HepG2 (cell line): ENCODE data around the gene LHPP. TPM values are rescaled to one million over a fixed set of nuclear protein-coding genes. Genes with fewer than 3 reads are reported as not detected.

Source experiments
- ATAC-seq: fragments of 200-7000 bp; cut with Tn5 transposase; 3 replicates; pipeline ENCODE4 v1.9.1; 2020; ENCODE audit warnings: mild to moderate bottlenecking, moderate library complexity
- BruUV-seq: library from RNA; stranded (reverse); fragments of 400-500 nt; replicated peaks from 2 replicates; lab custom pipeline; 2021; lab: Mats Ljungman, UMichigan
- CTCF ChIA-PET: fragments of 300-600 bp; formaldehyde crosslinking; extraction: SDS; loops from one replicate; lab custom pipeline; 2021; ENCODE audit warnings: low total read pairs, inconsistent platforms, low intra/inter-chr PET ratio; lab: Yijun Ruan, JAX
- POLR2A ChIA-PET: fragments of 350-600 bp; sonication (Branson Sonifier 250); formaldehyde crosslinking; loops from one replicate; lab custom pipeline; 2020; ENCODE audit warnings: antibody characterized with exemption, inconsistent platforms; lab: Yijun Ruan, JAX
- DNase-seq: peaks from one replicate; pipeline ENCODE4 v3.0.0-alpha.2; 2015; ENCODE audit warnings: low spot score
- FAIRE-seq: peaks from 3 replicates; lab custom pipeline; 2011; peaks lifted over from hg19 to GRCh38; lab: Jason Lieb, UNC
- H2AFZ ChIP-seq: one replicate; pipeline ENCODE4 v1.6.1; 2011; ENCODE audit warnings: low read length, inconsistent platforms
- H3K27ac ChIP-seq: fragments of 300-600 bp; 3 replicates; pipeline ENCODE4 v1.8.0; 2011; ENCODE audit warnings: mixed run types, mild to moderate bottlenecking, mixed read lengths, low read length, inconsistent platforms; ENCODE audit not compliant: insufficient read depth; ENCODE audit errors: extremely low read length
- H3K27me3 ChIP-seq, 2 experiments: fragments of 200-600 bp in 1 of 2; 2 replicates in 1 of 2; 3 replicates in 1 of 2; pipeline versions ENCODE4 v1.6.0 to v1.8.0; 2011; ENCODE audit warnings: low read length in 2 of 2, mild to moderate bottlenecking in 2 of 2, moderate library complexity in 2 of 2, inconsistent platforms in 1 of 2; ENCODE audit not compliant: insufficient read depth in 2 of 2, control insufficient read depth in 1 of 2
- H3K36me3 ChIP-seq, 2 experiments: fragments of 200-600 bp in 1 of 2; replicated peaks in 1 of 2; 2 replicates in 1 of 2; 3 replicates in 1 of 2; pipeline versions ENCODE4 v1.5.1 to v1.8.0; 2011; ENCODE audit warnings: low read length in 2 of 2, inconsistent platforms in 1 of 2; ENCODE audit not compliant: insufficient read depth in 2 of 2, control insufficient read depth in 1 of 2
- H3K4me1 ChIP-seq: 2 replicates; pipeline ENCODE4 v1.5.1; 2012; ENCODE audit warnings: low read length, inconsistent platforms; ENCODE audit not compliant: insufficient read depth
- H3K4me2 ChIP-seq: 2 replicates; pipeline ENCODE4 v1.6.0; 2011; ENCODE audit warnings: low read depth, low read length, inconsistent platforms
- H3K4me3 ChIP-seq, 3 experiments: fragments of 200-600 bp in 1 of 3; sonication (generic), shearing (Covaris generic) in 1 of 3; replicated peaks in 1 of 3; 2 replicates each; pipeline ENCODE4 v1.5.1; 2011 to 2016; ENCODE audit warnings: low read length in 3 of 3, inconsistent platforms in 2 of 3, low read depth in 2 of 3, mild to moderate bottlenecking in 2 of 3, control low read depth in 1 of 3, mixed read lengths in 1 of 3; ENCODE audit not compliant: insufficient read depth in 1 of 3
- H3K79me2 ChIP-seq: one replicate; pipeline ENCODE4 v1.6.1; 2011; ENCODE audit warnings: low read length, inconsistent platforms; ENCODE audit not compliant: insufficient read depth
- H3K9ac ChIP-seq: 2 replicates; pipeline ENCODE4 v1.6.0; 2011; ENCODE audit warnings: mild to moderate bottlenecking, low read depth, low read length, inconsistent platforms; ENCODE audit not compliant: insufficient read depth
- H3K9me3 ChIP-seq: 2 replicates; pipeline ENCODE4 v1.5.1; 2012; ENCODE audit warnings: mild to moderate bottlenecking, low read length
- H4K20me1 ChIP-seq: 2 replicates; pipeline ENCODE4 v1.6.0; 2011; ENCODE audit warnings: inconsistent platforms, mild to moderate bottlenecking, low read length, moderate library complexity; ENCODE audit not compliant: insufficient read depth
- ARID2 ChIP-seq: sonication (generic); formaldehyde crosslinking; IDR thresholded peaks from 2 replicates; pipeline ENCODE4 v1.8.1; 2022; ENCODE audit warnings: mild to moderate bottlenecking, missing genetic modification reagents, borderline replicate concordance
- BRF2 ChIP-seq: sonication (generic); formaldehyde crosslinking; IDR thresholded peaks from 2 replicates; pipeline ENCODE4 v1.8.1; 2022; ENCODE audit warnings: mild to moderate bottlenecking, missing genetic modification reagents
- SNAPC4 ChIP-seq: sonication (generic); formaldehyde crosslinking; IDR thresholded peaks from 2 replicates; pipeline ENCODE4 v1.4.0; 2020; ENCODE audit warnings: mild to moderate bottlenecking, missing genetic modification reagents
- ZBTB21 ChIP-seq: sonication (generic); formaldehyde crosslinking; IDR thresholded peaks from 2 replicates; pipeline ENCODE4 v1.4.0; 2020; ENCODE audit warnings: missing genetic modification reagents
- ZMYM3 ChIP-seq: sonication (generic); formaldehyde crosslinking; IDR thresholded peaks from 2 replicates; pipeline ENCODE4 v1.5.1; 2020; ENCODE audit warnings: mild to moderate bottlenecking, missing genetic modification reagents
- ZNF24 ChIP-seq: fragments of 450-650 bp; IDR thresholded peaks from 2 replicates; pipeline ENCODE4 v1.6.1; 2017; ENCODE audit warnings: antibody characterized with exemption, mild to moderate bottlenecking
- ZNF263 ChIP-seq: sonication (generic); formaldehyde crosslinking; IDR thresholded peaks from 2 replicates; pipeline ENCODE4 v1.4.0; 2020; ENCODE audit warnings: missing genetic modification reagents
- WGBS: methylation state at CpG from one replicate; pipeline ENCODE4 v1.1.6; 2017; ENCODE audit warnings: low lambda C conversion rate; 5-methylcytosine and 5-hydroxymethylcytosine counted together
- in situ Hi-C: cut with HindIII; loops from 2 replicates; pipeline ENCODE4 v1.10.0; 2017; ENCODE audit warnings: low pct_unique_long_range_greater_than_20kb; ENCODE audit not compliant: extremely low pct_ligation_motif_present
- intact Hi-C: fragments of 100-400 bp; cut with micrococcal nuclease; formaldehyde crosslinking; loops from one replicate; pipeline ENCODE4 v1.10.0; 2022; ENCODE audit not compliant: unreplicated experiment
- polyA plus RNA-seq, 8 experiments: library from polyadenylated mRNA; depleted of rRNA in 3 of 8; stranded (reverse) in 7 of 8; unstranded in 1 of 8; fragments of >200 nt; fragmentation: Illumina TruSeq in 4 of 8; extraction: Trizol in 4 of 8; gene quantifications; 2 replicates each; pipeline versions ENCODE4 v1.2.1 to v1.2.3, GENCODE V29; 2011 to 2016; ENCODE audit warnings: low read depth in 4 of 8, missing spikeins in 1 of 8, mixed read lengths in 1 of 8; ENCODE audit not compliant: insufficient read depth in 1 of 8
- total RNA-seq, 5 experiments: library from RNA; depleted of rRNA; stranded (reverse); fragments of >200 nt; fragmentation: Illumina TruSeq; extraction: Trizol; gene quantifications; 2 replicates each; pipeline ENCODE4 v1.2.3, GENCODE V29; 2016; ENCODE audit warnings: low read depth in 1 of 5
- TF ChIP-seq, protein P1 (sequence below): sonication (generic); formaldehyde crosslinking; IDR thresholded peaks from 2 replicates; pipeline ENCODE4 v1.4.0; 2020; ENCODE audit warnings: missing genetic modification reagents, borderline replicate concordance

LHPP gene
- total and polyA plus RNA-seq, 2 of the 13 experiments (the other 11 are each of a cell fraction or from before 2014, with no cell fraction given) = 5.2 to 13.1 TPM

- no peak overlapping the region for H3K4me3 ChIP-seq
- no TSS peak for BruUV-seq
- FAIRE-seq (no peak), DNase-seq (no peak), ATAC-seq (no peak)
- no peak overlapping the region for H3K4me2 ChIP-seq
- ChIA-PET POLR2A (no interaction called here), CTCF (no interaction called here)
- no peaks in the 10 kb centered on the region for H3K27me3 ChIP-seq
- H3K4me1 ChIP-seq = no peaks in the 10 kb centered on the region
- no peak overlapping the region for H3K27ac ChIP-seq
- TF ChIP-seq ZMYM3 (CRISPR knock-in tag) (no peak), ZNF24 (no peak), ZBTB21 (CRISPR knock-in tag) (no peak)
- H2AFZ ChIP-seq = no peak overlapping the region
- WGBS = 100% methylated on average over 4 of the region's 9 CpGs
- in situ Hi-C loops = no loop called here
- no peaks in the 10 kb centered on the region for H3K9me3 ChIP-seq
- H3K79me2 ChIP-seq = no peaks in the 10 kb centered on the region
- no peak overlapping the region for H3K9ac ChIP-seq
- no peaks in the 10 kb centered on the region; a peak in 1 of 5 replicates for H3K36me3 ChIP-seq
- intact Hi-C loops = no loop called here
- no peaks in the 10 kb centered on the region for H4K20me1 ChIP-seq
Observed at GRCh38 chr10:124628676-124629021, 167.0 kb downstream of the LHPP start.

- 97% methylated on average over 6 of the region's 6 CpGs for WGBS
- DNase-seq (no peak), FAIRE-seq (no peak), ATAC-seq (no peak)
- no peak overlapping the region for H3K4me3 ChIP-seq
- ChIA-PET CTCF (no interaction called here), POLR2A (no interaction called here)
- no peak overlapping the region for H3K9ac ChIP-seq
- H2AFZ ChIP-seq = no peak overlapping the region
- H4K20me1 ChIP-seq = no peaks in the 10 kb centered on the region
- no peak overlapping the region for H3K27ac ChIP-seq
- in situ Hi-C loops (no loop called here), intact Hi-C loops (no loop called here)
- no peaks in the 10 kb centered on the region for H3K79me2 ChIP-seq
- no peaks in the 10 kb centered on the region for H3K4me1 ChIP-seq
- H3K27me3 ChIP-seq = no peaks in the 10 kb centered on the region
- no peaks in the 10 kb centered on the region for H3K9me3 ChIP-seq
- BruUV-seq = no TSS peak
- H3K36me3 ChIP-seq = peaks cover 0 to 3% of the 10 kb centered on the region in 2 experiments; a peak in 2 of 5 replicates
- H3K4me2 ChIP-seq = no peak overlapping the region
- no peak for TF ChIP-seq SNAPC4 (CRISPR knock-in tag)
- TF ChIP-seq ZNF263 (CRISPR knock-in tag) = no peak
- TF ChIP-seq ARID2 = no peak
- TF ChIP-seq, protein P1, sequence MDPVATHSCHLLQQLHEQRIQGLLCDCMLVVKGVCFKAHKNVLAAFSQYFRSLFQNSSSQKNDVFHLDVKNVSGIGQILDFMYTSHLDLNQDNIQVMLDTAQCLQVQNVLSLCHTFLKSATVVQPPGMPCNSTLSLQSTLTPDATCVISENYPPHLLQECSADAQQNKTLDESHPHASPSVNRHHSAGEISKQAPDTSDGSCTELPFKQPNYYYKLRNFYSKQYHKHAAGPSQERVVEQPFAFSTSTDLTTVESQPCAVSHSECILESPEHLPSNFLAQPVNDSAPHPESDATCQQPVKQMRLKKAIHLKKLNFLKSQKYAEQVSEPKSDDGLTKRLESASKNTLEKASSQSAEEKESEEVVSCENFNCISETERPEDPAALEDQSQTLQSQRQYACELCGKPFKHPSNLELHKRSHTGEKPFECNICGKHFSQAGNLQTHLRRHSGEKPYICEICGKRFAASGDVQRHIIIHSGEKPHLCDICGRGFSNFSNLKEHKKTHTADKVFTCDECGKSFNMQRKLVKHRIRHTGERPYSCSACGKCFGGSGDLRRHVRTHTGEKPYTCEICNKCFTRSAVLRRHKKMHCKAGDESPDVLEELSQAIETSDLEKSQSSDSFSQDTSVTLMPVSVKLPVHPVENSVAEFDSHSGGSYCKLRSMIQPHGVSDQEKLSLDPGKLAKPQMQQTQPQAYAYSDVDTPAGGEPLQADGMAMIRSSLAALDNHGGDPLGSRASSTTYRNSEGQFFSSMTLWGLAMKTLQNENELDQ (CRISPR knock-in tag) = no peak
- no peak for TF ChIP-seq BRF2 (CRISPR knock-in tag)
Observed at GRCh38 chr10:124629415-124629814, 167.8 kb downstream of the LHPP start.
